Endothelial cell of umbilical vein (primary cell): Measurements from ENCODE around the gene RAB14. TPM values are rescaled to one million over a fixed set of nuclear protein-coding genes. Genes with fewer than 3 reads are reported as not detected.

Source experiments
- BruUV-seq: library from RNA; stranded (reverse); fragments of 400-500 nt; replicated peaks from 2 replicates; lab custom pipeline; 2021; lab: Mats Ljungman, UMichigan
- CTCF ChIA-PET: fragments of 300-600, 350-600 bp; sonication (Branson Sonifier 250); formaldehyde crosslinking; loops from one replicate; lab custom pipeline; 2021; ENCODE audit warnings: antibody characterized with exemption, inconsistent platforms; lab: Charles Lee
- POLR2A ChIA-PET: fragments of 300-600, 350-600 bp; sonication (Branson Sonifier 250); formaldehyde crosslinking; loops from one replicate; lab custom pipeline; 2021; ENCODE audit warnings: antibody characterized with exemption, inconsistent platforms; lab: Charles Lee
- DNase-seq: peaks from one replicate; pipeline ENCODE4 v3.0.0-alpha.2; 2011; ENCODE audit warnings: low read depth, low spot score
- FAIRE-seq: peaks from 2 replicates; lab custom pipeline; 2011; peaks lifted over from hg19 to GRCh38; lab: Jason Lieb, UNC
- H2AFZ ChIP-seq: 2 replicates; pipeline ENCODE4 v1.6.0; 2012; ENCODE audit warnings: low read depth, low read length, control low read depth, inconsistent platforms
- H3K27ac ChIP-seq: 2 replicates; pipeline ENCODE4 v1.5.1; 2011; ENCODE audit warnings: low read depth, mild to moderate bottlenecking, control low read depth, low read length, moderate library complexity; ENCODE audit not compliant: insufficient read depth
- H3K27me3 ChIP-seq, 2 experiments: 2 replicates each; pipeline versions ENCODE4 v1.6.0 to v1.6.1; 2011; ENCODE audit warnings: low read length in 2 of 2, mixed read lengths in 1 of 2; ENCODE audit not compliant: control insufficient read depth in 2 of 2, insufficient read depth in 2 of 2
- H3K36me3 ChIP-seq, 2 experiments: 2 replicates in 1 of 2; 3 replicates in 1 of 2; pipeline ENCODE4 v1.5.1; 2011; ENCODE audit warnings: low read length in 2 of 2, mild to moderate bottlenecking in 1 of 2, moderate library complexity in 1 of 2; ENCODE audit not compliant: control insufficient read depth in 2 of 2, insufficient read depth in 2 of 2; ENCODE audit errors: extremely low read depth in 1 of 2
- H3K4me1 ChIP-seq: 3 replicates; pipeline ENCODE4 v1.5.1; 2011; ENCODE audit warnings: mild to moderate bottlenecking, low read length; ENCODE audit not compliant: control insufficient read depth, insufficient read depth; ENCODE audit errors: extremely low read depth
- H3K4me2 ChIP-seq: 2 replicates; pipeline ENCODE4 v1.6.1; 2011; ENCODE audit warnings: low read length, control low read depth, mixed read lengths; ENCODE audit not compliant: insufficient read depth
- H3K4me3 ChIP-seq, 3 experiments: fragments of 200-600 bp in 1 of 3; sonication (generic), shearing (Covaris generic) in 1 of 3; replicated peaks in 1 of 3; 2 replicates each; pipeline ENCODE4 v1.5.1; 2011 to 2016; ENCODE audit warnings: control low read depth in 3 of 3, low read length in 3 of 3, mild to moderate bottlenecking in 2 of 3, inconsistent platforms in 1 of 3, low read depth in 1 of 3, moderate library complexity in 1 of 3; ENCODE audit not compliant: insufficient read depth in 1 of 3
- H3K79me2 ChIP-seq: 2 replicates; pipeline ENCODE4 v1.6.0; 2012; ENCODE audit warnings: low read length, inconsistent platforms; ENCODE audit not compliant: control insufficient read depth, insufficient read depth
- H3K9ac ChIP-seq: replicated peaks from 2 replicates; pipeline ENCODE3; 2011; ENCODE audit warnings: low read length, control low read depth; ENCODE audit not compliant: insufficient read depth; ENCODE audit errors: extremely low read depth
- H3K9me1 ChIP-seq: replicated peaks from 3 replicates; pipeline ENCODE4 v1.6.0; 2011; ENCODE audit warnings: mild to moderate bottlenecking, low read length; ENCODE audit not compliant: control insufficient read depth, insufficient read depth; ENCODE audit errors: extremely low read depth
- H3K9me3 ChIP-seq: replicated peaks from 2 replicates; pipeline ENCODE4 v1.5.1; 2012; ENCODE audit warnings: low read length, inconsistent platforms; ENCODE audit not compliant: control insufficient read depth, insufficient read depth
- H4K20me1 ChIP-seq: replicated peaks from 2 replicates; pipeline ENCODE3; 2011; ENCODE audit warnings: mild to moderate bottlenecking, low read length; ENCODE audit not compliant: control insufficient read depth, insufficient read depth; ENCODE audit errors: extremely low read depth
- EZH2 ChIP-seq: IDR thresholded peaks from 2 replicates; pipeline ENCODE4 v1.6.1; 2012; ENCODE audit warnings: borderline replicate concordance, low read depth, mild to moderate bottlenecking, moderate library complexity, low read length, inconsistent platforms; ENCODE audit not compliant: severe bottlenecking
- FOS ChIP-seq: IDR thresholded peaks from 2 replicates; pipeline ENCODE4 v1.6.1; 2011; ENCODE audit warnings: mild to moderate bottlenecking, low read length, moderate library complexity, borderline replicate concordance; ENCODE audit not compliant: insufficient read depth
- GATA2 ChIP-seq: IDR thresholded peaks from 2 replicates; pipeline ENCODE4 v1.7.0; 2011; ENCODE audit warnings: low read depth, mild to moderate bottlenecking, moderate library complexity, mixed read lengths, low read length; ENCODE audit not compliant: insufficient read length, insufficient read depth
- JUN ChIP-seq: IDR thresholded peaks from 2 replicates; pipeline ENCODE4 v1.6.1; 2011; ENCODE audit warnings: borderline replicate concordance, low read depth; ENCODE audit not compliant: insufficient read length, insufficient read depth
- MYC ChIP-seq: IDR thresholded peaks from one replicate; pipeline ENCODE4 v1.6.1; 2011; ENCODE audit warnings: mild to moderate bottlenecking, low read depth, low read length
- dilution Hi-C: fragments of 300-500 bp; cut with MboI; formaldehyde crosslinking; loops from one replicate; pipeline ENCODE4 v1.15.0; 2019; ENCODE audit warnings: low sequenced_read_pairs; ENCODE audit not compliant: extremely low pct_ligation_motif_present
- intact Hi-C: fragments of 100-400 bp; cut with micrococcal nuclease; formaldehyde crosslinking; loops from one replicate; pipeline ENCODE4 v1.10.0; 2022
- polyA plus RNA-seq, 4 experiments: library from polyadenylated mRNA; depleted of rRNA in 3 of 4; stranded (reverse) in 3 of 4; unstranded in 1 of 4; fragments of >200 nt; gene quantifications; 2 replicates each; pipeline versions ENCODE4 v1.2.1 to v1.2.3, GENCODE V29; 2011 to 2012; ENCODE audit warnings: missing spikeins in 1 of 4
- total RNA-seq: library from RNA; stranded (reverse); gene quantifications from 2 replicates; pipeline ENCODE4 v1.2.3, GENCODE V29; 2021
- TF ChIP-seq, protein P1 (sequence below): IDR thresholded peaks from 2 replicates; pipeline ENCODE4 v1.6.1; 2011; ENCODE audit not compliant: insufficient read depth, insufficient read length

RAB14 gene
- total and polyA plus RNA-seq, 2 donors (not counting 3 experiments of a cell fraction or from before 2014, with no cell fraction given), result 18.9 to 79.3 TPM

DNA sequence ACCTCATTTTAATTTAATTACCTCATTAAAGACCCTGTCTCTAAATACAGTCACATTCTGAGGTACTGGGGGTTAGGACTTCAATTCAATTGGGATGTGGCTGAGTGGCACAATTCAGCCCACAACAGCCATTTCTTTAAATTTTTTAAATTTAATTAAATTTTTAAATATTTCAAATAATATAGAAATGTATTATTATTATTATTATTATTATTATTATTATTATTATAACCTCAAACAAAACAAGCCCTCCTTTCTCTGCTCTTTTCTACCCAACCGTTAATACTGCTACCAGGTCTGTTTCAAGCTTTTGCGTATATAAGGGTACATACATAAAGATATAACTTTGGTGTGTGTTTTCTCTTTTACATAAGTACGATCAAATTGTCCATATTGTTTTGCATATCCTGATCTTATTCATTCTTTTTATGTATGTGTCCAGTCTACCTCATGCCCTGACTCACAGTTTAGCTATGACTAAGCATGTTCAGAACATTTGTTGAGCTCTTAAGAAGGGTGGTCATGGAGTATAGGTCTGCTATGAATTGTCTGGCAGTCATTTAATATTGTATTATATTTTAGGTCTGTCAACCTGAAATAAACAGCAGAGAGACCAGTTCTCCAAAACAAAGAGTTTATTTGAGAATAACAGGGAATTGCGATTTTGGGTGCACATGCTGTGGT lies 16.1 kb upstream of the RAB14 start:
- DNase-seq (no peak), FAIRE-seq (no peak)
- intact Hi-C loops (no loop called here), dilution Hi-C loops (no loop called here)
- Histone ChIP-seq H3K9me1 (no peaks in the 10 kb centered on the region), H2AFZ (no peak overlapping the region), H3K79me2 (no peaks in the 10 kb centered on the region), H4K20me1 (no peaks in the 10 kb centered on the region), H3K4me3 (no peak overlapping the region), H3K27me3 (no peaks in the 10 kb centered on the region), H3K9me3 (no peaks in the 10 kb centered on the region), H3K4me2 (no peak overlapping the region), H3K27ac (no peak overlapping the region), H3K36me3 (no peaks in the 10 kb centered on the region), H3K9ac (no peak overlapping the region), H3K4me1 (peaks cover 7% of the 10 kb centered on the region)
- no TSS peak for BruUV-seq
- ChIA-PET CTCF (interaction anchor here (0.8 to 2.1 kb wide), 8 partner anchors 14 to 158 kb away, joined by 3 to 7 read pairs (median 4); partner anchors contain the start of gene GSN), POLR2A (no interaction called here)
- TF ChIP-seq, protein P1, sequence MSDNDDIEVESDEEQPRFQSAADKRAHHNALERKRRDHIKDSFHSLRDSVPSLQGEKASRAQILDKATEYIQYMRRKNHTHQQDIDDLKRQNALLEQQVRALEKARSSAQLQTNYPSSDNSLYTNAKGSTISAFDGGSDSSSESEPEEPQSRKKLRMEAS, result no peak
- TF ChIP-seq MYC, result no peak
- TF ChIP-seq JUN, result no peak
- TF ChIP-seq GATA2, result no peak
- TF ChIP-seq FOS, result no peak
- no peak for TF ChIP-seq EZH2
